ENCODE data around the gene EFNA5.

DNA sequence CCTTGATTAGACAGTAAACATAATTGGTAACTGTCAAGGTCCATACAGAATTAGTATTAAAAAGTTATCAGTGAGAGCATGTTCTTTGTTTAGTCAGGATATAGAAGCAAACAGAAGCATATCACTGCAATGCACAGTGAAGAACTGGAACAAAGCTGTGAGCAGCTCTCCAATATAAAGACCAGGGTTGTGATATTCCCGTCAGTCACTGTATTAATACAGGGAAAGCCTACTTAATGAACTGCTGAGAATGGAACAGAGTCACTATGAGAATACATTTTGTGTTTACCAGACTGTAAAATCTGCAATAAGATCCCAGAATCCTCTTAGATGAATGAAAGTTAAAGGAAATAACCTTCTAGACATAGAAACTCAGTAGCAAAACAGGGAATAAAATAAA lies 58.2 kb downstream of the EFNA5 start:
- TF ChIP-seq, protein P1, sequence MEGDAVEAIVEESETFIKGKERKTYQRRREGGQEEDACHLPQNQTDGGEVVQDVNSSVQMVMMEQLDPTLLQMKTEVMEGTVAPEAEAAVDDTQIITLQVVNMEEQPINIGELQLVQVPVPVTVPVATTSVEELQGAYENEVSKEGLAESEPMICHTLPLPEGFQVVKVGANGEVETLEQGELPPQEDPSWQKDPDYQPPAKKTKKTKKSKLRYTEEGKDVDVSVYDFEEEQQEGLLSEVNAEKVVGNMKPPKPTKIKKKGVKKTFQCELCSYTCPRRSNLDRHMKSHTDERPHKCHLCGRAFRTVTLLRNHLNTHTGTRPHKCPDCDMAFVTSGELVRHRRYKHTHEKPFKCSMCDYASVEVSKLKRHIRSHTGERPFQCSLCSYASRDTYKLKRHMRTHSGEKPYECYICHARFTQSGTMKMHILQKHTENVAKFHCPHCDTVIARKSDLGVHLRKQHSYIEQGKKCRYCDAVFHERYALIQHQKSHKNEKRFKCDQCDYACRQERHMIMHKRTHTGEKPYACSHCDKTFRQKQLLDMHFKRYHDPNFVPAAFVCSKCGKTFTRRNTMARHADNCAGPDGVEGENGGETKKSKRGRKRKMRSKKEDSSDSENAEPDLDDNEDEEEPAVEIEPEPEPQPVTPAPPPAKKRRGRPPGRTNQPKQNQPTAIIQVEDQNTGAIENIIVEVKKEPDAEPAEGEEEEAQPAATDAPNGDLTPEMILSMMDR (IDR thresholded peaks at IDR 0.05; ENCODE audit: low read depth, low read length), result no peak
- TF ChIP-seq MYC (IDR thresholded peaks at IDR 0.05; ENCODE audit: low read depth, low read length) (no peak), POLR2A (IDR thresholded peaks at IDR 0.05; ENCODE audit: extremely low read depth, insufficient read length) (no peak)
- TF ChIP-seq, protein P2, sequence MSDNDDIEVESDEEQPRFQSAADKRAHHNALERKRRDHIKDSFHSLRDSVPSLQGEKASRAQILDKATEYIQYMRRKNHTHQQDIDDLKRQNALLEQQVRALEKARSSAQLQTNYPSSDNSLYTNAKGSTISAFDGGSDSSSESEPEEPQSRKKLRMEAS (IDR thresholded peaks at IDR 0.05; ENCODE audit: low read depth, low read length), result no peak

Data from NB4 (cell line).